Measurements from ENCODE around the gene SERPINB6. TPM values are rescaled to one million over a fixed set of nuclear protein-coding genes. Genes with fewer than 3 reads are reported as not detected.

SERPINB6 gene
- total RNA-seq, 1 experiment from 2014 or later: 39.0 TPM

GRCh38 chr6:2978923-2979322, 7.6 kb upstream of the SERPINB6 start:
- no CpG with 5 or more reads among the region's 4 CpGs for WGBS (ENCODE audit: extremely low coverage, insufficient read length, low lambda C conversion rate)
- Histone ChIP-seq H3K9me3 (ENCODE audit: control insufficient read depth, low read depth, low read length) (no peaks in the 10 kb centered on the region), H2BK20ac (ENCODE audit: low read depth, low read length, poor library complexity, severe bottlenecking) (no peak overlapping the region), H2BK120ac (ENCODE audit: low read depth, low read length, poor library complexity, severe bottlenecking) (no peak overlapping the region), H3K23me2 (ENCODE audit: insufficient read length, low read depth, low read length, poor library complexity, severe bottlenecking) (no peaks in the 10 kb centered on the region), H3K79me2 (ENCODE audit: insufficient read depth, low read length) (no peaks in the 10 kb centered on the region), H3K27ac (ENCODE audit: insufficient read length, low read depth, low read length) (no peak overlapping the region), H3K23ac (ENCODE audit: insufficient read length, low read depth, low read length) (no peak overlapping the region), H3K4me2 (ENCODE audit: insufficient read depth, insufficient read length, low read length) (no peak overlapping the region), H2BK5ac (ENCODE audit: insufficient read length, low read length) (no peak overlapping the region), H2BK12ac (ENCODE audit: insufficient read length, low read depth, low read length) (no peak overlapping the region), H4K5ac (ENCODE audit: insufficient read length, low read depth, low read length) (no peak overlapping the region), H4K8ac (replicated peaks; ENCODE audit: insufficient read length, low read depth, low read length) (no peak overlapping the region), H2AFZ (ENCODE audit: low read length) (no peak overlapping the region), H4K91ac (ENCODE audit: insufficient read length, low read depth, low read length) (no peak overlapping the region), H3K4ac (ENCODE audit: low read depth, low read length) (no peak overlapping the region), H3K4me1 (ENCODE audit: insufficient read depth, low read length) (peaks cover 9% of the 10 kb centered on the region; the same call in 1 of the 2 replicates), H3K9ac (ENCODE audit: extremely low read depth, insufficient read length, low read length) (no peak overlapping the region), H2BK15ac (ENCODE audit: low read depth, low read length) (no peak overlapping the region), H4K20me1 (ENCODE audit: control insufficient read depth, insufficient read depth, insufficient read length) (no peaks in the 10 kb centered on the region), H3K14ac (ENCODE audit: insufficient read depth, low read length) (no peak overlapping the region), H3K18ac (ENCODE audit: insufficient read length, low read depth, low read length) (no peak overlapping the region), H2AK5ac (ENCODE audit: insufficient read length, low read length) (no peak overlapping the region), H3K56ac (ENCODE audit: insufficient read length, low read depth, low read length) (no peak overlapping the region), H3T11ph (ENCODE audit: low read length) (no peak overlapping the region), H3K27me3 (ENCODE audit: insufficient read depth, low read length) (no peaks in the 10 kb centered on the region), H3K79me1 (ENCODE audit: insufficient read depth, low read depth, low read length, poor library complexity, severe bottlenecking) (no peaks in the 10 kb centered on the region)
- H3K27ac Mint-ChIP-seq: no peak overlapping the region
- no peak overlapping the region for H3K4me3 Mint-ChIP-seq
- TF ChIP-seq CTCF (conservative IDR thresholded peaks at IDR 0.05): no peak
- H3K9me3 Mint-ChIP-seq: no peaks in the 10 kb centered on the region
- H3K27me3 Mint-ChIP-seq (ENCODE audit: low read depth): peaks cover 4% of the 10 kb centered on the region; the same call in 1 of the 2 replicates
- no peak for DNase-seq
- peaks cover 35 to 50% of the 10 kb centered on the region in 2 experiments for H3K4me1 Mint-ChIP-seq
- no peaks in the 10 kb centered on the region for H3K36me3 Mint-ChIP-seq (ENCODE audit: insufficient read depth in 1 of 3, low read depth in 3 of 3)

All from H9 (cell line).